SKM-1 (cell line): ENCODE measurements around the gene QRFPR.
A peak's percentile ranks its signal among the peaks of the same experiment; 100 is the strongest.
"Not testable (repeated sequence)": the region's sequence is repeated elsewhere in the genome, so short reads cannot be mapped to it uniquely, and the experiment has no call there.

Experiments used
- DNase-seq: peaks from one replicate; lab custom pipeline; 2025; ENCODE audit not compliant: unreplicated experiment; lab: John Stamatoyannopoulos, UW

The QRFPR gene

GRCh38 chr4:121380776-121381462, at the start of gene QRFPR:
TSS of gene QRFPR (minus strand) at chr4:121381018. CDS start at chr4:121380647, 371 bp downstream.
- no peak for DNase-seq

GRCh38 chr4:121428721-121429120, 47.9 kb upstream of the QRFPR start:
- DNase-seq, result no peak

- DNase-seq, result no peak
Measured at GRCh38 chr4:121421594-121421993, 40.8 kb upstream of the QRFPR start.

GRCh38 chr4:121411151-121411744, 30.4 kb upstream of the QRFPR start:
- no peak for DNase-seq

GRCh38 chr4:121408567-121408966, 27.7 kb upstream of the QRFPR start:
- DNase-seq, result not testable (repeated sequence)

- no peak for DNase-seq
Measured at GRCh38 chr4:121400632-121401031, 19.8 kb upstream of the QRFPR start.

GRCh38 chr4:121397941-121398601, 17.3 kb upstream of the QRFPR start:
- DNase-seq, result no peak

GRCh38 chr4:121397434-121397833, 16.6 kb upstream of the QRFPR start:
- no peak for DNase-seq

GRCh38 chr4:121392426-121393086, 11.7 kb upstream of the QRFPR start:
- DNase-seq, result no peak

GRCh38 chr4:121390335-121390734, 9.5 kb upstream of the QRFPR start:
- no peak for DNase-seq

GRCh38 chr4:121379276-121379675, 1.5 kb downstream of the QRFPR start:
- DNase-seq, result no peak

GRCh38 chr4:121377076-121377475, 3.7 kb downstream of the QRFPR start:
- DNase-seq, result no peak

GRCh38 chr4:121376556-121376955, 4.3 kb downstream of the QRFPR start:
- DNase-seq, result no peak

GRCh38 chr4:121376097-121376496, 4.7 kb downstream of the QRFPR start:
- no peak for DNase-seq

- no peak for DNase-seq
Measured at GRCh38 chr4:121375262-121375661, 5.6 kb downstream of the QRFPR start.

- no peak for DNase-seq
Measured at GRCh38 chr4:121373841-121374240, 7.0 kb downstream of the QRFPR start.

- DNase-seq, result peak; percentile 17
Measured at GRCh38 chr4:121370729-121371325, 10.0 kb downstream of the QRFPR start.

- no peak for DNase-seq
Measured at GRCh38 chr4:121360495-121360894, 20.3 kb downstream of the QRFPR start.

GRCh38 chr4:121358473-121358872, 22.3 kb downstream of the QRFPR start:
- no peak for DNase-seq

GRCh38 chr4:121353213-121353612, 27.6 kb downstream of the QRFPR start:
- no peak for DNase-seq

GRCh38 chr4:121344098-121344497, 36.7 kb downstream of the QRFPR start:
- DNase-seq, result no peak
